Activated naive CD8-positive, alpha-beta T cell treated with anti-CD3 and anti-CD28 coated beads, Interleukin-2, amount 10 ng/mL, durations not matched to agents 7 days and 5 days (primary cell): ENCODE data around the gene SLC26A11. TPM values are rescaled to one million over a fixed set of nuclear protein-coding genes. Genes with fewer than 3 reads are reported as not detected.
"Not testable (repeated sequence)": the region's sequence is repeated elsewhere in the genome, so short reads cannot be mapped to it uniquely, and the experiment has no call there.

Experiments
- ATAC-seq: fragments of 150-1000 bp; cut with Tn5 transposase; one replicate; pipeline ENCODE4 v1.10.0; 2021; ENCODE audit warnings: low read depth, moderate library complexity
- POLR2A ChIA-PET: fragments of 350-600 bp; sonication (Branson Sonifier 250); formaldehyde crosslinking; loops from one replicate; lab custom pipeline; 2021; ENCODE audit warnings: antibody characterized with exemption; lab: Charles Lee
- DNase-seq: peaks from one replicate; pipeline ENCODE4 v3.0.0; 2021
- H3K27ac Mint-ChIP-seq: one replicate; pipeline ENCODE4 v1.8.0; 2022; ENCODE audit warnings: mild to moderate bottlenecking, mixed read lengths
- H3K27me3 Mint-ChIP-seq: one replicate; pipeline ENCODE4 v1.8.0; 2022; ENCODE audit warnings: mild to moderate bottlenecking, moderate library complexity, mixed read lengths
- H3K36me3 Mint-ChIP-seq: one replicate; pipeline ENCODE4 v1.8.0; 2021; ENCODE audit warnings: mild to moderate bottlenecking, mixed read lengths
- H3K4me1 Mint-ChIP-seq: one replicate; pipeline ENCODE4 v1.8.0; 2021; ENCODE audit warnings: mixed read lengths
- H3K4me3 Mint-ChIP-seq: one replicate; pipeline ENCODE4 v1.8.0; 2022; ENCODE audit warnings: mild to moderate bottlenecking, moderate library complexity, mixed read lengths
- H3K9me3 Mint-ChIP-seq: one replicate; pipeline ENCODE4 v1.8.0; 2021; ENCODE audit warnings: mixed read lengths
- total RNA-seq, 2 experiments: library from RNA; stranded (reverse); gene quantifications; one replicate each; pipeline ENCODE4 v1.2.3, GENCODE V29; 2021

The SLC26A11 gene
- total RNA-seq, 2 experiments from 2014 or later, result 45.3 to 45.4 TPM

- POLR2A ChIA-PET, result interaction anchor here (1.2 to 1.7 kb wide), 2 partner anchors 12 to 85 kb away, joined by 3 read pairs; no protein-coding TSS in a partner anchor
- DNase-seq, result no peak
- Mint-ChIP-seq H3K4me1 (peaks cover 11% of the 10 kb centered on the region), H3K27me3 (no peaks in the 10 kb centered on the region), H3K27ac (no peak overlapping the region), H3K4me3 (no peak overlapping the region), H3K9me3 (no peaks in the 10 kb centered on the region), H3K36me3 (peaks cover 53% of the 10 kb centered on the region)
- ATAC-seq, result no peak
Measured at GRCh38 chr17:80294210-80294609, 74.0 kb downstream of the SLC26A11 start.

GRCh38 chr17:80294653-80295052 is 74.4 kb downstream of the SLC26A11 start:
- H3K4me3 Mint-ChIP-seq, result no peak overlapping the region
- DNase-seq (no peak), ATAC-seq (no peak)
- H3K9me3 Mint-ChIP-seq, result no peaks in the 10 kb centered on the region
- H3K4me1 Mint-ChIP-seq, result peaks cover 11% of the 10 kb centered on the region
- H3K27me3 Mint-ChIP-seq, result no peaks in the 10 kb centered on the region
- peaks cover 53% of the 10 kb centered on the region for H3K36me3 Mint-ChIP-seq
- POLR2A ChIA-PET, result interaction anchor here (1.2 kb wide), 1 partner anchor 13 kb away, joined by 3 read pairs; no protein-coding TSS in a partner anchor
- no peak overlapping the region for H3K27ac Mint-ChIP-seq

- POLR2A ChIA-PET, result interaction anchor here (0.8 kb wide), 1 partner anchor 104 kb away, joined by 3 read pairs; no protein-coding TSS in a partner anchor
- DNase-seq, result no peak
- Mint-ChIP-seq H3K4me3 (no peak overlapping the region), H3K36me3 (peaks cover 54% of the 10 kb centered on the region), H3K27ac (no peak overlapping the region), H3K9me3 (no peaks in the 10 kb centered on the region), H3K4me1 (peaks cover 10% of the 10 kb centered on the region), H3K27me3 (no peaks in the 10 kb centered on the region)
- ATAC-seq, result no peak
Measured at GRCh38 chr17:80295146-80295545, 74.9 kb downstream of the SLC26A11 start.

GRCh38 chr17:80295559-80295958 is 75.3 kb downstream of the SLC26A11 start:
- no peak for DNase-seq
- Mint-ChIP-seq H3K4me1 (peaks cover 6% of the 10 kb centered on the region), H3K9me3 (no peaks in the 10 kb centered on the region), H3K27me3 (no peaks in the 10 kb centered on the region), H3K27ac (no peak overlapping the region), H3K36me3 (peaks cover 54% of the 10 kb centered on the region), H3K4me3 (no peak overlapping the region)
- POLR2A ChIA-PET, result interaction anchor here (0.8 kb wide), 1 partner anchor 105 kb away, joined by 3 read pairs; no protein-coding TSS in a partner anchor
- no peak for ATAC-seq

GRCh38 chr17:80296221-80296620 is 76.0 kb downstream of the SLC26A11 start:
- Mint-ChIP-seq H3K27me3 (no peaks in the 10 kb centered on the region), H3K36me3 (peaks cover 59% of the 10 kb centered on the region), H3K4me1 (peaks cover 8% of the 10 kb centered on the region), H3K4me3 (no peak overlapping the region), H3K9me3 (no peaks in the 10 kb centered on the region), H3K27ac (no peak overlapping the region)
- no peak for DNase-seq
- ATAC-seq, result no peak
- POLR2A ChIA-PET, result interaction anchor here (0.8 to 0.9 kb wide), 2 partner anchors 41 to 105 kb away, joined by 3 to 5 read pairs; no protein-coding TSS in a partner anchor

- Mint-ChIP-seq H3K4me1 (peaks cover 12% of the 10 kb centered on the region), H3K36me3 (peaks cover 64% of the 10 kb centered on the region), H3K27ac (no peak overlapping the region), H3K9me3 (no peaks in the 10 kb centered on the region), H3K27me3 (no peaks in the 10 kb centered on the region), H3K4me3 (no peak overlapping the region)
- POLR2A ChIA-PET, result no interaction called here
- ATAC-seq (no peak), DNase-seq (no peak)
Measured at GRCh38 chr17:80297996-80298560, 77.9 kb downstream of the SLC26A11 start.

- POLR2A ChIA-PET, H3K4me3 Mint-ChIP-seq, H3K9me3 Mint-ChIP-seq, H3K4me1 Mint-ChIP-seq, ATAC-seq, DNase-seq, H3K27me3 Mint-ChIP-seq: not testable (repeated sequence)
- H3K27ac Mint-ChIP-seq, result peak overlapping the region; percentile 73
- peaks cover 68% of the 10 kb centered on the region for H3K36me3 Mint-ChIP-seq
Measured at GRCh38 chr17:80299350-80300100, 79.3 kb downstream of the SLC26A11 start.

- ATAC-seq, DNase-seq, H3K27me3 Mint-ChIP-seq, H3K9me3 Mint-ChIP-seq, H3K4me3 Mint-ChIP-seq, H3K4me1 Mint-ChIP-seq: not testable (repeated sequence)
- POLR2A ChIA-PET, result interaction anchor here (0.9 kb wide), 1 partner anchor 10 kb away, joined by 3 read pairs; no protein-coding TSS in a partner anchor
- Mint-ChIP-seq H3K36me3 (peaks cover 75% of the 10 kb centered on the region), H3K27ac (peak overlapping the region; percentile 35)
Measured at GRCh38 chr17:80300756-80301155, 80.5 kb downstream of the SLC26A11 start.

Other genes with a start within 250 kb of the SLC26A11 start
- 1 to 10 TPM; 2.1 TPM for gene TBC1D16, start 184.6 kb upstream of the SLC26A11 start, total RNA-seq
- 1 to 10 TPM; 1.3 to 1.4 TPM for gene CCDC40, start 183.8 kb upstream of the SLC26A11 start, total RNA-seq
- gene GAA, start 118.8 kb upstream of the SLC26A11 start, total RNA-seq, result 10 to 100 TPM; 41.9 to 48.9 TPM
- 100 to 1,000 TPM; 106 to 115 TPM for gene EIF4A3, start 73.3 kb upstream of the SLC26A11 start, total RNA-seq
- not detected for gene CARD14, start 50.4 kb upstream of the SLC26A11 start, total RNA-seq
- 10 to 100 TPM; 51.3 to 57.1 TPM for gene SGSH, start 94 bp upstream of the SLC26A11 start, total RNA-seq
- 100 to 1,000 TPM; 488 TPM for gene RNF213, start 40.4 kb downstream of the SLC26A11 start, total RNA-seq
- gene ENDOV, start 194.7 kb downstream of the SLC26A11 start, total RNA-seq, result 10 to 100 TPM; 17.8 to 23.1 TPM